ENCODE data around the gene PPP4R3B.
A peak's percentile ranks its signal among the peaks of the same experiment; 100 is the strongest.

The PPP4R3B gene

GRCh38 chr2:55617175-55618024, at the start of gene PPP4R3B:
Gene PPP4R3B (minus strand): TSS chr2:55617622. CDS start chr2:55617285, 337 bp downstream.
- peak; percentile 97 to 99 for DNase-seq (ENCODE audit: low read depth in 2 of 2)

GRCh38 chr2:55653255-55653654, 35.8 kb upstream of the PPP4R3B start:
- DNase-seq (ENCODE audit: low read depth in 2 of 2) = no peak

- DNase-seq (ENCODE audit: low read depth in 2 of 2) = no peak
Measured at GRCh38 chr2:55649211-55649610, 31.8 kb upstream of the PPP4R3B start.

- no peak for DNase-seq (ENCODE audit: low read depth in 2 of 2)
Measured at GRCh38 chr2:55636831-55637230, 19.4 kb upstream of the PPP4R3B start.

GRCh38 chr2:55628931-55629330, 11.5 kb upstream of the PPP4R3B start:
- DNase-seq (ENCODE audit: low read depth in 2 of 2) = no peak

GRCh38 chr2:55627915-55628314, 10.5 kb upstream of the PPP4R3B start:
- no peak for DNase-seq (ENCODE audit: low read depth in 2 of 2)

- no peak for DNase-seq (ENCODE audit: low read depth in 2 of 2)
Measured at GRCh38 chr2:55621802-55622201, 4.4 kb upstream of the PPP4R3B start.

- DNase-seq (ENCODE audit: low read depth in 2 of 2) = no peak
Measured at GRCh38 chr2:55620123-55620779, 2.8 kb upstream of the PPP4R3B start.

- DNase-seq (ENCODE audit: low read depth in 2 of 2) = peak; percentile 8 to 10
Measured at GRCh38 chr2:55618275-55619055, 1.0 kb upstream of the PPP4R3B start.

GRCh38 chr2:55618025-55618274, 528 bp upstream of the PPP4R3B start:
- no peak for DNase-seq (ENCODE audit: low read depth in 2 of 2)

- peak in 1 of 2 donors; percentile 10 for DNase-seq (ENCODE audit: low read depth in 2 of 2)
Measured at GRCh38 chr2:55616551-55617174, 759 bp downstream of the PPP4R3B start.

- DNase-seq (ENCODE audit: low read depth in 2 of 2) = no peak
Measured at GRCh38 chr2:55611997-55612396, 5.4 kb downstream of the PPP4R3B start.

GRCh38 chr2:55610954-55611743, 6.3 kb downstream of the PPP4R3B start:
- DNase-seq (ENCODE audit: low read depth in 2 of 2) = no peak

- no peak for DNase-seq (ENCODE audit: low read depth in 2 of 2)
Measured at GRCh38 chr2:55609938-55610578, 7.4 kb downstream of the PPP4R3B start.

GRCh38 chr2:55609193-55609794, 8.1 kb downstream of the PPP4R3B start:
- no peak for DNase-seq (ENCODE audit: low read depth in 2 of 2)

- DNase-seq (ENCODE audit: low read depth in 2 of 2) = no peak
Measured at GRCh38 chr2:55607717-55608116, 9.7 kb downstream of the PPP4R3B start.

- DNase-seq (ENCODE audit: low read depth in 2 of 2) = no peak
Measured at GRCh38 chr2:55604027-55604565, 13.3 kb downstream of the PPP4R3B start.

GRCh38 chr2:55601849-55602248, 15.6 kb downstream of the PPP4R3B start:
- DNase-seq (ENCODE audit: low read depth in 2 of 2) = no peak

GRCh38 chr2:55598056-55598795, 19.2 kb downstream of the PPP4R3B start:
- DNase-seq (ENCODE audit: low read depth in 2 of 2) = no peak

Measured in stimulated activated CD8-positive, alpha-beta memory T cell treated with anti-CD3 and anti-CD28 coated beads, Interleukin-7, amount 100 ng/mL, for 4 hours (primary cell).